Keratinocyte (primary cell): ENCODE results near the gene ALKBH5. TPM values are rescaled to one million over a fixed set of nuclear protein-coding genes. Genes with fewer than 3 reads are reported as not detected.

ENCODE experiments used
- DNase-seq: peaks from one replicate; pipeline ENCODE4 v3.0.0-alpha.2; 2011; ENCODE audit warnings: low read depth, missing footprints, low spot score
- FAIRE-seq: peaks from 2 replicates; lab custom pipeline; 2011; peaks lifted over from hg19 to GRCh38; lab: Jason Lieb, UNC
- H2AFZ ChIP-seq: 2 replicates; pipeline ENCODE4 v1.6.0; 2012; ENCODE audit warnings: low read length, control low read depth, inconsistent platforms; ENCODE audit not compliant: control insufficient read depth
- H3K27ac ChIP-seq: 2 replicates; pipeline ENCODE4 v1.5.1; 2011; ENCODE audit warnings: low read length; ENCODE audit not compliant: control insufficient read depth, insufficient read depth
- H3K27me3 ChIP-seq: 3 replicates; pipeline ENCODE4 v1.6.0; 2011; ENCODE audit warnings: low read length; ENCODE audit not compliant: control insufficient read depth, insufficient read depth; ENCODE audit errors: extremely low read depth
- H3K36me3 ChIP-seq, 2 experiments: 2 replicates in 1 of 2; 3 replicates in 1 of 2; pipeline ENCODE4 v1.5.1; 2011; ENCODE audit warnings: low read length in 2 of 2, mild to moderate bottlenecking in 1 of 2; ENCODE audit not compliant: control insufficient read depth in 2 of 2, insufficient read depth in 2 of 2; ENCODE audit errors: extremely low read depth in 1 of 2
- H3K4me1 ChIP-seq: 3 replicates; pipeline ENCODE4 v1.5.1; 2011; ENCODE audit warnings: low read length; ENCODE audit not compliant: control insufficient read depth, insufficient read depth; ENCODE audit errors: extremely low read depth
- H3K4me2 ChIP-seq: 3 replicates; pipeline ENCODE4 v1.6.0; 2011; ENCODE audit warnings: low read depth, low read length; ENCODE audit not compliant: control insufficient read depth, insufficient read depth; ENCODE audit errors: extremely low read depth
- H3K4me3 ChIP-seq, 3 experiments: fragments of 200-600 bp in 1 of 3; sonication (generic) in 1 of 3; 2 replicates in 2 of 3; 3 replicates in 1 of 3; pipeline ENCODE4 v1.5.1; 2011 to 2016; ENCODE audit warnings: low read length in 3 of 3, mild to moderate bottlenecking in 3 of 3, control low read depth in 2 of 3, inconsistent platforms in 1 of 3, low read depth in 1 of 3, mixed read lengths in 1 of 3, mixed run types in 1 of 3, moderate library complexity in 1 of 3; ENCODE audit not compliant: control insufficient read depth in 2 of 3, insufficient read depth in 2 of 3; ENCODE audit errors: extremely low read depth in 1 of 3
- H3K79me2 ChIP-seq: 2 replicates; pipeline ENCODE4 v1.6.0; 2012; ENCODE audit warnings: low read length; ENCODE audit not compliant: control insufficient read depth, insufficient read depth
- H3K9ac ChIP-seq: 3 replicates; pipeline ENCODE4 v1.6.0; 2011; ENCODE audit warnings: low read length; ENCODE audit not compliant: control insufficient read depth, insufficient read depth; ENCODE audit errors: extremely low read depth
- H3K9me1 ChIP-seq: 3 replicates; pipeline ENCODE4 v1.6.0; 2011; ENCODE audit warnings: low read length; ENCODE audit not compliant: control insufficient read depth, insufficient read depth; ENCODE audit errors: extremely low read depth
- H3K9me3 ChIP-seq: 2 replicates; pipeline ENCODE4 v1.5.1; 2012; ENCODE audit warnings: low read depth, low read length; ENCODE audit not compliant: control insufficient read depth
- H4K20me1 ChIP-seq: 3 replicates; pipeline ENCODE4 v1.6.0; 2011; ENCODE audit warnings: low read length; ENCODE audit not compliant: control insufficient read depth, insufficient read depth; ENCODE audit errors: extremely low read depth
- CTCF ChIP-seq, 3 experiments: IDR thresholded peaks in 1 of 3; conservative IDR thresholded peaks in 1 of 3; optimal IDR thresholded peaks in 1 of 3; 2 replicates in 2 of 3; 3 replicates in 1 of 3; pipeline versions ENCODE3 to v1.5.1; 2011; ENCODE audit warnings: low read length in 3 of 3, mild to moderate bottlenecking in 3 of 3, moderate library complexity in 2 of 3, control low read depth in 1 of 3, inconsistent platforms in 1 of 3; ENCODE audit not compliant: insufficient read depth in 2 of 3; ENCODE audit errors: extremely low read depth in 1 of 3
- EZH2 ChIP-seq: IDR thresholded peaks from one replicate; pipeline ENCODE4 v1.6.1; 2012; ENCODE audit warnings: inconsistent platforms, mild to moderate bottlenecking, low read length, moderate library complexity
- dilution Hi-C: fragments of 300-500 bp; cut with MboI; formaldehyde crosslinking; loops from one replicate; pipeline ENCODE4 v1.7.0; 2020; ENCODE audit warnings: low sequenced_read_pairs; ENCODE audit not compliant: extremely low pct_ligation_motif_present
- polyA plus RNA-seq, 5 experiments: library from polyadenylated mRNA; depleted of rRNA in 3 of 5; stranded (reverse) in 3 of 5; stranded (forward) in 1 of 5; unstranded in 1 of 5; fragments of >200 nt; gene quantifications; 1 replicate in 1 of 5; 2 replicates in 3 of 5; 3 replicates in 1 of 5; pipeline versions ENCODE4 v1.2.1 to v1.2.3, GENCODE V29; 2011 to 2012; ENCODE audit warnings: missing spikeins in 2 of 5, low read depth in 1 of 5, low replicate concordance in 1 of 5

ALKBH5 gene
- polyA plus RNA-seq, 1 donor (not counting 4 experiments of a cell fraction or from before 2014, with no cell fraction given): 50.2 TPM

DNA sequence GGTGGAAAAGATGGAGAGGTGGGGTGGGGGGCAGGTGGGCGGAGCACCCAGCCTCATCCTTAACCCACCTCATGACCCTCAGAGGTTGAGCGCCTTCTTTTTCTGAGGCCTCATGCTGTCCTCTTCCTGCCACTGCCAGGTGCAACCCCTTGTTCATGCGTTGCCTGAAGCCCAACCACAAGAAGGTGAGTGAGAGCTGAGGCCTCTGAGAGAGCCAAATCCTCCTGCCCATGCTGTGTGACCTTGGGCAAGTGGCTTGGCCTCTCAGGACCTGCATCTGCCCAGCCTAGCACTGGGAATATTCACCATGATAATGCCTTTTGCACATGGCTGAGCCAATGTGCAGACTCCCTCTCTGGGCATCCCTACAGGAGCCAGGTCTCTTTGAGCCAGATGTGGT lies 43.0 kb upstream of the ALKBH5 start:
- Histone ChIP-seq H3K4me2 (no peak overlapping the region), H3K9me3 (no peaks in the 10 kb centered on the region), H3K27me3 (peaks cover 11% of the 10 kb centered on the region), H3K9me1 (no peaks in the 10 kb centered on the region), H3K9ac (no peak overlapping the region), H4K20me1 (no peaks in the 10 kb centered on the region), H3K4me1 (no peaks in the 10 kb centered on the region), H3K4me3 (no peak overlapping the region), H3K79me2 (no peaks in the 10 kb centered on the region), H3K27ac (no peak overlapping the region), H3K36me3 (no peaks in the 10 kb centered on the region), H2AFZ (no peak overlapping the region)
- FAIRE-seq (no peak), DNase-seq (no peak)
- TF ChIP-seq CTCF (optimal IDR thresholded peaks at IDR 0.05 in 1 of 3, IDR thresholded peaks at IDR 0.05 in 1 of 3, conservative IDR thresholded peaks at IDR 0.05 in 1 of 3; ENCODE audit: extremely low read depth in 1 of 3, insufficient read depth in 2 of 3, low read length in 3 of 3) (no peak), EZH2 (no peak)
- dilution Hi-C loops: no loop called here

DNA sequence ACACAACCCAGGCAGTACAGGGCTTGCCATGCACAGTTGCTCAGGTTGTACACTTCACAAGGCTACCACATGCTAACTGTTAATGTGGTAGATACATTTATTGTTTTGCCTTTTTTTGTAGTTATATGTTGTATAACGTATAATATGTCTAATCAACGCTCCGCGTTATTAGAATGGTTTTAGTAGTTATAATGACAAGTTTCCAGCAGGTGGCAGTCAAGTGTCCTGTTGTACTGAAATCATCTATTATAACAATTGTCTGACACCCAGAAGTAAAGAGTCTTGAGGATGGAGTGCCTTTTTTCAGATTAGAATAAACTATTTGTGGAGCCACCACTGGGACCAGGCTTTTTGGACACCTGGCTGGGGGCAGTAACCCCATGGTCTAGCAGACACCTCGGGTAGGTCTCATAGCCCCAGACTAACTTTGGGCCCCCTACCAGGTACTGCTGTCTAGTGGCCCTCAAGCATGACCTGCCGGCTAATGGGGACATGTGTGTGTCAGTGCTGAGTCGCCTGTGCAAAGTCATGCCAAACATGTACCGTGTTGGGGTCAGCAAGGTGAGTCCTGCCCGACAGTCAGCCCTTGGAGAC lies 42.3 kb upstream of the ALKBH5 start:
- Histone ChIP-seq H3K79me2 (no peaks in the 10 kb centered on the region), H2AFZ (no peak overlapping the region), H3K9ac (no peak overlapping the region), H3K36me3 (no peaks in the 10 kb centered on the region), H3K4me3 (no peak overlapping the region), H3K9me1 (no peaks in the 10 kb centered on the region), H3K27me3 (peaks cover 11% of the 10 kb centered on the region), H3K27ac (no peak overlapping the region), H4K20me1 (no peaks in the 10 kb centered on the region), H3K9me3 (no peaks in the 10 kb centered on the region), H3K4me2 (no peak overlapping the region), H3K4me1 (no peaks in the 10 kb centered on the region)
- FAIRE-seq (peak; percentile 67), DNase-seq (no peak)
- dilution Hi-C loops: no loop called here
- peak; percentile 0 to 45 (median 35) for TF ChIP-seq CTCF (optimal IDR thresholded peaks at IDR 0.05 in 1 of 3, IDR thresholded peaks at IDR 0.05 in 1 of 3, conservative IDR thresholded peaks at IDR 0.05 in 1 of 3; ENCODE audit: extremely low read depth in 1 of 3, insufficient read depth in 2 of 3, low read length in 3 of 3)
- TF ChIP-seq EZH2: no peak
